ENCODE data around the gene AGO3. TPM values are rescaled to one million over a fixed set of nuclear protein-coding genes. Genes with fewer than 3 reads are reported as not detected.
"Not testable (repeated sequence)": the region's sequence is repeated elsewhere in the genome, so short reads cannot be mapped to it uniquely, and the experiment has no call there.

AGO3 gene
- total RNA-seq, 2 experiments from 2014 or later: 26.2 to 33.1 TPM

- Mint-ChIP-seq H3K4me3 (no peak overlapping the region), H3K9me3 (ENCODE audit: low read depth) (no peaks in the 10 kb centered on the region), H3K36me3 (peaks cover 56% of the 10 kb centered on the region), H3K27me3 (no peaks in the 10 kb centered on the region), H3K4me1 (peaks cover 12% of the 10 kb centered on the region), H3K27ac (no peak overlapping the region)
- CTCF ChIA-PET: no interaction called here
- ATAC-seq (no peak), DNase-seq (no peak)
Observed at GRCh38 chr1:35971601-35972000, 40.7 kb downstream of the AGO3 start.

- CTCF ChIA-PET; H3K27ac Mint-ChIP-seq; H3K9me3 Mint-ChIP-seq (ENCODE audit: low read depth); H3K4me3 Mint-ChIP-seq; ATAC-seq; DNase-seq; H3K27me3 Mint-ChIP-seq: not testable (repeated sequence)
- Mint-ChIP-seq H3K36me3 (peaks cover 56% of the 10 kb centered on the region), H3K4me1 (peaks cover 12% of the 10 kb centered on the region)
Observed at GRCh38 chr1:35972631-35973030, 41.7 kb downstream of the AGO3 start.

- DNase-seq (no peak), ATAC-seq (no peak)
- Mint-ChIP-seq H3K27me3 (no peaks in the 10 kb centered on the region), H3K9me3 (ENCODE audit: low read depth) (no peaks in the 10 kb centered on the region), H3K4me3 (no peak overlapping the region), H3K4me1 (peaks cover 5% of the 10 kb centered on the region), H3K36me3 (peaks cover 29% of the 10 kb centered on the region), H3K27ac (no peak overlapping the region)
- CTCF ChIA-PET: no interaction called here
Observed at GRCh38 chr1:35980090-35980489, 49.2 kb downstream of the AGO3 start.

- DNase-seq (no peak), ATAC-seq (no peak)
- Mint-ChIP-seq H3K9me3 (ENCODE audit: low read depth) (no peaks in the 10 kb centered on the region), H3K27ac (no peak overlapping the region), H3K4me3 (no peak overlapping the region), H3K36me3 (peaks cover 20% of the 10 kb centered on the region), H3K27me3 (no peaks in the 10 kb centered on the region), H3K4me1 (peaks cover 9% of the 10 kb centered on the region)
- CTCF ChIA-PET: no interaction called here
Observed at GRCh38 chr1:35988237-35988636, 57.3 kb downstream of the AGO3 start.

GRCh38 chr1:36006941-36007500 is 76.1 kb downstream of the AGO3 start:
- Mint-ChIP-seq H3K36me3 (peaks cover 21% of the 10 kb centered on the region), H3K27me3 (no peaks in the 10 kb centered on the region), H3K27ac (no peak overlapping the region), H3K4me3 (no peak overlapping the region), H3K4me1 (peaks cover 2% of the 10 kb centered on the region), H3K9me3 (ENCODE audit: low read depth) (no peaks in the 10 kb centered on the region)
- no peak for ATAC-seq
- CTCF ChIA-PET: no interaction called here
- no peak for DNase-seq

GRCh38 chr1:36007741-36008140 is 76.8 kb downstream of the AGO3 start:
- CTCF ChIA-PET: interaction anchor here (1.0 kb wide), 1 partner anchor 157 kb away, joined by 3 read pairs; no protein-coding TSS in a partner anchor
- peaks cover 21% of the 10 kb centered on the region for H3K36me3 Mint-ChIP-seq
- H3K9me3 Mint-ChIP-seq (ENCODE audit: low read depth): no peaks in the 10 kb centered on the region
- H3K4me1 Mint-ChIP-seq: peaks cover 2% of the 10 kb centered on the region
- H3K4me3 Mint-ChIP-seq: no peak overlapping the region
- H3K27ac Mint-ChIP-seq: no peak overlapping the region
- no peak for ATAC-seq
- no peaks in the 10 kb centered on the region for H3K27me3 Mint-ChIP-seq
- no peak for DNase-seq

- DNase-seq: no peak
- Mint-ChIP-seq H3K4me1 (peaks cover 2% of the 10 kb centered on the region), H3K27me3 (no peaks in the 10 kb centered on the region), H3K36me3 (peaks cover 25% of the 10 kb centered on the region), H3K27ac (no peak overlapping the region), H3K9me3 (ENCODE audit: low read depth) (no peaks in the 10 kb centered on the region), H3K4me3 (no peak overlapping the region)
- peak; percentile 64 for ATAC-seq
- CTCF ChIA-PET: interaction anchor here (1.0 kb wide), 1 partner anchor 158 kb away, joined by 3 read pairs; no protein-coding TSS in a partner anchor
Observed at GRCh38 chr1:36008546-36009197, 77.8 kb downstream of the AGO3 start.

- ATAC-seq (no peak), DNase-seq (no peak)
- Mint-ChIP-seq H3K4me1 (peaks cover 4% of the 10 kb centered on the region), H3K27ac (no peak overlapping the region), H3K36me3 (peaks cover 38% of the 10 kb centered on the region), H3K4me3 (no peak overlapping the region), H3K9me3 (ENCODE audit: low read depth) (no peaks in the 10 kb centered on the region), H3K27me3 (no peaks in the 10 kb centered on the region)
- CTCF ChIA-PET: interaction anchor here (0.6 to 0.8 kb wide), 3 partner anchors 9 to 69 kb away, joined by 3 read pairs; partner anchors contain the start of gene TEKT2
Observed at GRCh38 chr1:36014722-36015220, 83.9 kb downstream of the AGO3 start.

- CTCF ChIA-PET: no interaction called here
Observed at GRCh38 chr1:36016686-36017085, 85.8 kb downstream of the AGO3 start.

GRCh38 chr1:36023098-36023769 is 92.3 kb downstream of the AGO3 start:
- Mint-ChIP-seq H3K4me1 (peaks cover 36% of the 10 kb centered on the region), H3K27ac (peak overlapping the region; percentile 93)

More at GRCh38 chr1:36016686-36017085, 85.8 kb downstream of the AGO3 start:
- no peak overlapping the region for H3K4me3 Mint-ChIP-seq
- H3K4me1 Mint-ChIP-seq: peaks cover 10% of the 10 kb centered on the region
- H3K27me3 Mint-ChIP-seq: no peaks in the 10 kb centered on the region
- DNase-seq (no peak), ATAC-seq (no peak)
- H3K36me3 Mint-ChIP-seq: peaks cover 39% of the 10 kb centered on the region
- H3K27ac Mint-ChIP-seq: peak overlapping the region; percentile 35
- H3K9me3 Mint-ChIP-seq (ENCODE audit: low read depth): no peaks in the 10 kb centered on the region

GRCh38 chr1:36024024-36024423 is 93.1 kb downstream of the AGO3 start:
- DNase-seq; ATAC-seq; H3K27me3 Mint-ChIP-seq; H3K9me3 Mint-ChIP-seq (ENCODE audit: low read depth): not testable (repeated sequence)
- Mint-ChIP-seq H3K4me1 (peaks cover 36% of the 10 kb centered on the region), H3K27ac (peak overlapping the region; percentile 93), H3K4me3 (peak overlapping the region; percentile 76), H3K36me3 (peaks cover 34% of the 10 kb centered on the region)
- CTCF ChIA-PET: interaction anchor here (1.0 to 1.4 kb wide), 3 partner anchors 9 to 141 kb away, joined by 3 to 7 read pairs (median 5); partner anchors contain the start of genes AGO1 and AGO3

More at GRCh38 chr1:36023098-36023769, 92.3 kb downstream of the AGO3 start:
- CTCF ChIA-PET: interaction anchor here (1.0 to 1.4 kb wide), 3 partner anchors 9 to 140 kb away, joined by 3 to 7 read pairs (median 5); partner anchors contain the start of genes AGO1 and AGO3
- peak; percentile 93 for ATAC-seq
- no peaks in the 10 kb centered on the region for H3K9me3 Mint-ChIP-seq (ENCODE audit: low read depth)
- DNase-seq: peak; percentile 45
- peak overlapping the region; percentile 76 for H3K4me3 Mint-ChIP-seq
- peaks cover 34% of the 10 kb centered on the region for H3K36me3 Mint-ChIP-seq
- no peaks in the 10 kb centered on the region for H3K27me3 Mint-ChIP-seq

- Mint-ChIP-seq H3K4me3 (no peak overlapping the region), H3K27me3 (no peaks in the 10 kb centered on the region), H3K4me1 (peaks cover 32% of the 10 kb centered on the region), H3K27ac (peak overlapping the region; percentile 19), H3K36me3 (peaks cover 33% of the 10 kb centered on the region), H3K9me3 (ENCODE audit: low read depth) (no peaks in the 10 kb centered on the region)
- CTCF ChIA-PET: interaction anchor here (1.0 kb wide), 1 partner anchor 48 kb away, joined by 3 read pairs; no protein-coding TSS in a partner anchor
- ATAC-seq (no peak), DNase-seq (no peak)
Observed at GRCh38 chr1:36024847-36025246, 93.9 kb downstream of the AGO3 start.

GRCh38 chr1:36027766-36028165 is 96.9 kb downstream of the AGO3 start:
- H3K27me3 Mint-ChIP-seq: no peaks in the 10 kb centered on the region
- CTCF ChIA-PET: no interaction called here

More at GRCh38 chr1:36027766-36028165, 96.9 kb downstream of the AGO3 start:
- Mint-ChIP-seq H3K27ac (no peak overlapping the region), H3K9me3 (ENCODE audit: low read depth) (no peaks in the 10 kb centered on the region), H3K4me3 (no peak overlapping the region), H3K4me1 (peaks cover 20% of the 10 kb centered on the region), H3K36me3 (peaks cover 41% of the 10 kb centered on the region)
- DNase-seq (no peak), ATAC-seq (no peak)
